Stomach (tissue), 4 donors: ENCODE measurements around the gene FCN3.

Experiments
- CTCF ChIP-seq, 7 experiments: fragments of 450-650 bp in 4 of 7; fragments of 200-600 bp in 3 of 7; sonication (generic) in 3 of 7; IDR thresholded peaks; one replicate each; pipeline ENCODE4 v1.5.1; 2016 to 2019; ENCODE audit warnings: antibody characterized with exemption in 7 of 7, control low read depth in 2 of 7, mild to moderate bottlenecking in 1 of 7
- EP300 ChIP-seq: sonication (generic); formaldehyde crosslinking; IDR thresholded peaks from one replicate; pipeline ENCODE4 v1.6.1; 2017; ENCODE audit warnings: antibody characterized with exemption
- POLR2A ChIP-seq, 4 donors: fragments of 450-650 bp; IDR thresholded peaks; one replicate each; pipeline ENCODE4 v1.6.1; 2016; ENCODE audit warnings: antibody characterized with exemption in 4 of 4, control low read depth in 2 of 4, mild to moderate bottlenecking in 1 of 4, moderate library complexity in 1 of 4
- POLR2AphosphoS5 ChIP-seq, 3 donors: sonication (generic); formaldehyde crosslinking; IDR thresholded peaks; one replicate each; pipeline ENCODE4 v1.6.1; 2016; ENCODE audit warnings: antibody characterized with exemption in 3 of 3

DNA sequence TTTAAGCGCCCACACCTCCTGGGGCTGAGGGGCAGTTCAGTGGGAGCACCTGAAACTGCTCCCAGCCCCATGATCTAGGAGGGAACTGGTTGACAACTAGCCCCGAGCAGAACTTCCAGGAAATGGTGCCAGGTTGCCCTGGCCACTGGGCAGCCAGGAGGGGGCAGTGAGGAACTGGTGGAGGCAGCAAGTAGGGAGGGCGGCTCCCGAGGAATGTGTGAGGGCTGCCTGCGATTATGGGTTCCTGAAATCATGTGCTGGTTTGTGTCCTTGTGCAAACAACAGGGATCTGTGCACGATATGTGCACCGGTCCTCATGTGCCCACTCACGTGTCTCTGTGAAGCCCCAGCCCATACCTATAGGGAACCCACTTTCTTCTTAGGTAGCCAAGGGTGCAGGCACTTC lies 27.7 kb upstream of the FCN3 start:
- TF ChIP-seq CTCF (IDR thresholded peaks at IDR 0.05) (peak in 5 of 7 experiments; percentile 48 to 78 (median 51)), EP300 (no peak), POLR2A (IDR thresholded peaks at IDR 0.05) (no peak), POLR2AphosphoS5 (IDR thresholded peaks at IDR 0.05) (peak in 1 of 3 donors; percentile 77)
